GM15510 (cell line): Measurements from ENCODE around the gene ARID3C.

ENCODE experiments used
- POLR2A ChIP-seq: IDR thresholded peaks from 3 replicates; pipeline ENCODE4 v1.6.1; 2011; ENCODE audit warnings: borderline replicate concordance; ENCODE audit not compliant: insufficient read length; ENCODE audit errors: extremely low read depth

ARID3C gene

GRCh38 chr9:34620061-34620994 lies 8.5 kb downstream of the ARID3C start, which contains the start of gene DCTN3:
TSS of gene DCTN3 (minus strand) at chr9:34620495. CDS start at chr9:34620464, 31 bp downstream.
- peak; percentile 70 for TF ChIP-seq POLR2A

DNA sequence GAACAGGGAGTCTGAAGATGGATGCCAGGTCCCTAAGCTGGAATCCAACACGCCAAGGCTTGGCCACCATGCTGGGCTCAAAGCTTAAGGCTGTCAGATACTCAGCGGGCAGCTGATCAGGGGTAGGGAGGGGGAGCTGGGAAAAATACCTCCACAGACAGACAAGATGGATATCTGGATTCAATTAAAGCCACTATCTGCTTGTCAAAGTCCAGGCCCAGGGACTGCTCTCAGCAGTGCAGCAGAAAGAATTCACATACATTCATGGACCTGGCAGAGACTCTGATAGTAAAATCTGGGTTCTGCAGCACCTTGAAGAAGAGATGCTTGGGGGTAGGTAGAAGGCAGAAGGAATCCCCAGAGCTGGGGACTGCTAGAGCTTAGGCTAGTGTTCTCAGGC lies 13.7 kb downstream of the ARID3C start:
- no peak for TF ChIP-seq POLR2A

GRCh38 chr9:34612788-34613390 lies 16.0 kb downstream of the ARID3C start:
- no peak for TF ChIP-seq POLR2A

- peak; percentile 97 for TF ChIP-seq POLR2A
These were observed 16.8 kb downstream of the ARID3C start, which contains the start of gene RPP25L for GRCh38 chr9:34611811-34612787. TSS of gene RPP25L (minus strand) at chr9:34612097. CDS start at chr9:34611296, 801 bp downstream.

DNA sequence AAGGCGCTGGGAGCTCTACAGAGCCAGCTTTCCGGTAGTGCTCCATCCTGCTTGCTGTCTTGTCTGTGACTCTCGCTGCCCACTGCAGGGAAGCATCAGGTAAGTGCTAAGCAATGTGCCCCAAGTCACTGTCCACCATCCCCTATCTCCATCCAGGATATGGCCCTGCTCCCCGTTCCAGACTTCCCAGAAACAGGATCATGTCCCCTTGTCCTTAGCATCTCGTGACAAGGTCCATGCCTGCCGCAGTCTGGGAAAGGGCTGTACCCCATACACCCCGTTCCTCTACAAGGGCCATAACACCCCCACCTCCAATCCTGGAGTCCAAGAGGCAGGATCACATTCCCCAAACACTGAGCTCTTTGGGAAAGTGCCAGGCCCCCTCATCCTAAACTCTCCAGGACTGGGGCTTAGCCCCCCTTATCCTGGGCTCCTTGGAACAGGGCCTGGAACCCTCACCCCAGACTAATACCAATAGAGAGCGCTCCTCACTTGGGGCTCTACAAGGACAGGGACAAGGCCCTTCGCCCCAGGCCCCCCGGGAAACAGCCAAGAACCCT lies 17.5 kb downstream of the ARID3C start:
- no peak for TF ChIP-seq POLR2A

DNA sequence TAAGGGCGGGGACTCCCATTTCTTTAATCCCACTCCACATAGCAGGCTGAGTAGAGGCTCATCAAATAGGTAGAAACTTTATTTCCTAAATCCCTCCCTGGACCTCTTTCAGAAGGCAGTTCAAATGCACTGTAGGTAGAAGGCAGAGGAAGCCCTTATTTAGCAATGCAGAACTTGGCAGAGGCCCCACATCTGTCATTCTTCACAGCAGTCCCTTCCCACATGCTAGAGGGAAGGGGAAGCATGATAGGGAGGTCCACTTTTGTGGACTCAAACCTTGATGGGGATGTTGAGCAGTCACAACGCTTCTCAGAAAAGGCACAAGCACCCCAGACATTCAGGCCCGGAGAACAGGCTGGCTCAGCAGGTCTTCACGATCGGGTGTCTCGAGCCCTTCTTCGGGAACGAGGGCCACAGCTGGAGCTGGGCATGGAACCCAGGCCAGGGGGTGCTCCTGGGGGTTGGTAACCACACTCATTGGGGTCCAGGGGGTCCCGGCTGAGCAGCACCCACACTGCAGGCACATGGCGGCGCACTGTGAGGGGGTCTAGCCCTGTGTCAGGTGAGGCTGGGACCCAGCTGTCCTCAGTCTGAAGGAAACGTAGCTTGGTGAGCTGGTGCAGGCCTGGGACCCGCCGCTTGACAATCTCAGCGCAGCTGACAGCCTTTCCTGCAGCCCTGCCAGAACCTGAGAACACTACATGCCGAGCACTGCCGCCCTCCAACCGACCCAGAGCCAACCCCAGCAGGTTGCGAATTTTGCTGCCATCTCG lies 18.2 kb downstream of the ARID3C start:
- no peak for TF ChIP-seq POLR2A

DNA sequence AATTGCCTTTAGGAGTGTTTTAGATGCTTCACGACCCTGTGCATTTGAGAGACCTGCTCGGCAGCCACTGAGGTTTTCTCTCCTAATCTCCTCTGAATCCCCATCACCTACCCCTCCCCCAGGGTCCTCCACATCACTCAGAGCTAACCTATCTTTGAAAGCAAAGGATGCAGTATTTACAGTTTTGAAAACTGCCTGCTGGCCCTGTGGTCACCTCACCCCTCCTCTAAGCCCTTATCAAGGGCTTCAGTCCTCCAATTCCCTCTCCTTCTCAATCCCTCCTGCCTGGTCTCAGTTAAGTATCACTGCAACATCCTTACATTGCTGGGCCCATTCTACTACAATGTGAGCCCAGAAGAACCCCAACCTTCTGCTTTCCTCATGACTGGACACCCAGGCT lies 21.5 kb downstream of the ARID3C start:
- no peak for TF ChIP-seq POLR2A

DNA sequence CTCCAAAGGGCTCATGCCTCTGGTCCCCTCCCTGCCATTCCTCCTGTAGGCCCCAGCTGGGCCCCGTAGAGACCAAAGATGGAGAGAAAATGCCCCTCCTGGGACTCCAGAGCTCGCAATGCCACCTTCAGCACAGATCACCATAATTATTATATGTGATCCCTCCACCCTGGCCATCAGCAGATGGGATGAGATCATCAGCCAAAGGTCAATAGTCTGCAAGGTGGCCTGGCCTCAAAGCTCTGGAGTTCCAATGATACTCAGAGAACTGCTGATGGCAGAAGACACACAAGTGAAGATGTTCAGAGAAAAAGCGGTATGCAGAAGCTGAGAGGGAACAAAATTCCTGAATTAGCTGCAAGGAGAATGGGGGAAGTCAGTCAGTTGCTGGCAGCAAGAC lies 22.0 kb downstream of the ARID3C start:
- TF ChIP-seq POLR2A: no peak

DNA sequence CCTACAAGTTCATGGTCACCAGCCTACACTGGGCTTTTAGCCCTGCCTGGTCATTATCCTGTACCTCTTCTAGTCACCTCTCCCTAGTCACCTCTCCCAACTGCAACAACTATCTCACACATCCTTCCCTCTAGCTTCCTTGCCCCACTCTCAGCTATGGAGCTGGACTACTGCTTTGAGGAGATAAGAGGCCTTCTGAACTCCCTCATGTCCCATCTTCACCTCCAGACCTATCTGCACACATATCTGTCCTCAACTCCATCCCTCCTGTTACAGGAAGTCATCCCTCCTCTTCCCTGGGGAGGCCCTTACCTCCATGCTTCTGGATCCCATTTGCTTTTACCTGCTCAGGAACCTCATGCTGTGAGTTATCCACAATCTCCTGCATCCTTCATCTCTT lies 22.7 kb downstream of the ARID3C start:
- TF ChIP-seq POLR2A: no peak

DNA sequence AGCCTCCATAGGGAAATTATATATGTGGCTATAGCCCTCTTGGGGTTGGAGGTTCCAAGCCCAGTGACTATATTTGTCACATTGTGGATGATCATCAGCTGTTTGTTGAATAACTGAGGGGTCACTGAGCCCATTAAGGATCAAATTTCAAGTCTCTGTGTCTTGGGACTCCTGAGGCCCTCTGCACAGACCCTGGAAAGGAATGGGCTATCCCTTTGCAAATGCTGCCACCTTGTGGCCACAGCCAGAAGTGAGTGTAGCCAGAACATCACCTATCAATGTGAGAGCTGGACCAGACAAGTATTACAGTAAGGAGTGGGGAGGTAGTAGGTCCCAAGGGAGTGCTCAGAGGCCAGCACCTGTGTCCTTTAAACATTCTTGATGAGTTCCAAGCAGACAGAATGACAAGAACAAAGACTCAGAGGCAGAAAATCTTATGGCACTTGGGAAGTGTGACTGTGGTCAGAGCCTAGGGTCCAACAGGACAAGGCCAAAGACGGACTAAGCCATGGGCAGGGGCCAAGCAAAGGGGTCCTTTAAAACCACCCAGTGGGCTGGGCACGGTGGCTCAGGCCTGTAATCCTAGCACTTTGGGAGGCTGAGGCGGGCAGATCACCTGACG lies 25.1 kb downstream of the ARID3C start:
- TF ChIP-seq POLR2A: no peak

GRCh38 chr9:34601937-34602573 lies 26.8 kb downstream of the ARID3C start:
- TF ChIP-seq POLR2A: no peak

- no peak for TF ChIP-seq POLR2A
These were observed 28.0 kb downstream of the ARID3C start for GRCh38 chr9:34600908-34601307.

- TF ChIP-seq POLR2A: no peak
These were observed 29.3 kb downstream of the ARID3C start for GRCh38 chr9:34599546-34599945.
